Calu3 (cell line): ENCODE measurements around the gene RIMS4. TPM values are rescaled to one million over a fixed set of nuclear protein-coding genes. Genes with fewer than 3 reads are reported as not detected.

Experiments
- BruUV-seq: library from RNA; stranded (reverse); fragments of 400-500 nt; replicated peaks from 2 replicates; lab custom pipeline; 2021; lab: Mats Ljungman, UMichigan
- CTCF ChIA-PET: fragments of 300-600 bp; sonication (Branson Sonifier 250); formaldehyde crosslinking; loops from one replicate; lab custom pipeline; 2022; ENCODE audit warnings: antibody characterized with exemption; lab: Charles Lee
- DNase-seq: peaks from one replicate; pipeline ENCODE4 v3.0.0; 2022
- H3K27ac Mint-ChIP-seq: one replicate; pipeline ENCODE4 v1.8.0; 2022; ENCODE audit warnings: mixed read lengths; ENCODE audit not compliant: unreplicated experiment
- H3K27me3 Mint-ChIP-seq: one replicate; pipeline ENCODE4 v1.8.0; 2022; ENCODE audit warnings: mixed read lengths; ENCODE audit not compliant: unreplicated experiment
- H3K36me3 Mint-ChIP-seq: one replicate; pipeline ENCODE4 v1.8.0; 2022; ENCODE audit warnings: mild to moderate bottlenecking, moderate library complexity, mixed read lengths; ENCODE audit not compliant: insufficient read depth, unreplicated experiment
- H3K4me1 Mint-ChIP-seq: one replicate; pipeline ENCODE4 v1.8.0; 2022; ENCODE audit warnings: mild to moderate bottlenecking, low read depth, mixed read lengths; ENCODE audit not compliant: unreplicated experiment
- H3K4me3 Mint-ChIP-seq: one replicate; pipeline ENCODE4 v1.8.0; 2022; ENCODE audit warnings: mild to moderate bottlenecking, low read depth, moderate library complexity, mixed read lengths; ENCODE audit not compliant: unreplicated experiment
- H3K9me3 Mint-ChIP-seq: one replicate; pipeline ENCODE4 v1.8.0; 2022; ENCODE audit warnings: low read depth, mixed read lengths; ENCODE audit not compliant: unreplicated experiment
- intact Hi-C: fragments of 100-400 bp; cut with micrococcal nuclease; formaldehyde crosslinking; loops from one replicate; pipeline ENCODE4 v1.10.0; 2022; ENCODE audit not compliant: unreplicated experiment
- total RNA-seq: library from RNA; stranded (reverse); gene quantifications from 2 replicates; pipeline ENCODE4 v1.2.3, GENCODE V29; 2022
- TF ChIP-seq, protein P1 (sequence below): fragments of 200-600 bp; IDR thresholded peaks from one replicate; pipeline ENCODE4 v1.8.0; 2022; ENCODE audit warnings: antibody characterized with exemption; ENCODE audit not compliant: unreplicated experiment

The RIMS4 gene
- total RNA-seq, 1 experiment from 2014 or later = 0.40 TPM

DNA sequence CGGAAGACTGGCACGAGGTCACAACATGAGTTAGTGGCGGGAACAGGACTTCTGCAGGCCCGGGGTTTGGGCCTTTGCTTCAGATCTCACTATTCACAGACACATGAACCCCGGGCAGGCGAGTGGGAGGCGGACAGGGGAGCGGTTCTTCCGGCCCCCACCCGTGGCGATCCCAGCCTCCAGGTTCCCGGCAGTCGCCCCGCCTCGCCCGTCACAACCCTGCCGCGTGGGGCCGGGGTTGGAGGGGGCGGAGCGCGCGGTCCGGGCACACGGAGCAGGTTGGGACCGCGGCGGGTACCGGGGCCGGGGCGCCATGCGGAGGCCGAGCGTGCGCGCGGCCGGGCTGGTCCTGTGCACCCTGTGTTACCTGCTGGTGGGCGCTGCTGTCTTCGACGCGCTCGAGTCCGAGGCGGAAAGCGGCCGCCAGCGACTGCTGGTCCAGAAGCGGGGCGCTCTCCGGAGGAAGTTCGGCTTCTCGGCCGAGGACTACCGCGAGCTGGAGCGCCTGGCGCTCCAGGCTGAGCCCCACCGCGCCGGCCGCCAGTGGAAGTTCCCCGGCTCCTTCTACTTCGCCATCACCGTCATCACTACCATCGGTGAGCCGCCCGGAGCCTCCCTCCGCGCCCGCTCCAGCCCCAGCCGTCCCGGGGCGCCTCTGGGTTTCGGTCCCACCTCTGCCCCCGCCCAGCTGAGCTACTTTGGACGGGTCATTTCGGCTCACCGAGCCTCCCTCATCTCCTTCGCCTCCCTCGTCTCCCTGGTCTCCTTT lies 64.6 kb downstream of the RIMS4 start, which contains the start of gene KCNK15:
Gene KCNK15, plus strand, starts transcription at position 268 of the 769 bp plus-strand sequence. Its CDS starts 46 bp downstream, at position 314.
- no TSS peak for BruUV-seq
- Mint-ChIP-seq H3K27me3 (peaks cover 49% of the 10 kb centered on the region), H3K4me1 (peaks cover 27% of the 10 kb centered on the region), H3K36me3 (peaks cover 15% of the 10 kb centered on the region), H3K4me3 (peak within 1 kb of the TSS; percentile 47), H3K9me3 (no peaks in the 10 kb centered on the region), H3K27ac (peak within 1 kb of the TSS; percentile 97)
- TF ChIP-seq, protein P1, sequence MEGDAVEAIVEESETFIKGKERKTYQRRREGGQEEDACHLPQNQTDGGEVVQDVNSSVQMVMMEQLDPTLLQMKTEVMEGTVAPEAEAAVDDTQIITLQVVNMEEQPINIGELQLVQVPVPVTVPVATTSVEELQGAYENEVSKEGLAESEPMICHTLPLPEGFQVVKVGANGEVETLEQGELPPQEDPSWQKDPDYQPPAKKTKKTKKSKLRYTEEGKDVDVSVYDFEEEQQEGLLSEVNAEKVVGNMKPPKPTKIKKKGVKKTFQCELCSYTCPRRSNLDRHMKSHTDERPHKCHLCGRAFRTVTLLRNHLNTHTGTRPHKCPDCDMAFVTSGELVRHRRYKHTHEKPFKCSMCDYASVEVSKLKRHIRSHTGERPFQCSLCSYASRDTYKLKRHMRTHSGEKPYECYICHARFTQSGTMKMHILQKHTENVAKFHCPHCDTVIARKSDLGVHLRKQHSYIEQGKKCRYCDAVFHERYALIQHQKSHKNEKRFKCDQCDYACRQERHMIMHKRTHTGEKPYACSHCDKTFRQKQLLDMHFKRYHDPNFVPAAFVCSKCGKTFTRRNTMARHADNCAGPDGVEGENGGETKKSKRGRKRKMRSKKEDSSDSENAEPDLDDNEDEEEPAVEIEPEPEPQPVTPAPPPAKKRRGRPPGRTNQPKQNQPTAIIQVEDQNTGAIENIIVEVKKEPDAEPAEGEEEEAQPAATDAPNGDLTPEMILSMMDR = no peak
- CTCF ChIA-PET = no interaction called here
- peak; percentile 38 for DNase-seq
- intact Hi-C loops = loop anchor here (5.0 kb wide), 1 partner anchor 142 kb away; the partner anchor contains the start of gene YWHAB

- peaks cover 49% of the 10 kb centered on the region for H3K27me3 Mint-ChIP-seq
- BruUV-seq = no TSS peak
- CTCF ChIA-PET = interaction anchor here (0.6 to 0.7 kb wide), 2 partner anchors 14 to 90 kb away, joined by 5 to 17 read pairs; no protein-coding TSS in a partner anchor
Measured at GRCh38 chr20:44745122-44745597, 65.2 kb downstream of the RIMS4 start.

GRCh38 chr20:44743916-44744655 lies 66.3 kb downstream of the RIMS4 start:
- peaks cover 27% of the 10 kb centered on the region for H3K4me1 Mint-ChIP-seq
- peaks cover 49% of the 10 kb centered on the region for H3K27me3 Mint-ChIP-seq
- no peak overlapping the region for H3K4me3 Mint-ChIP-seq
- CTCF ChIA-PET = interaction anchor here (0.5 to 0.7 kb wide), 2 partner anchors 29 to 375 kb away, joined by 3 read pairs; partner anchors contain the start of gene CCN5
- no peak for DNase-seq
- no peak overlapping the region for H3K27ac Mint-ChIP-seq
- H3K9me3 Mint-ChIP-seq = no peaks in the 10 kb centered on the region
- peaks cover 15% of the 10 kb centered on the region for H3K36me3 Mint-ChIP-seq
- intact Hi-C loops = no loop called here
- no TSS peak for BruUV-seq
- TF ChIP-seq, protein P1 = no peak

More at GRCh38 chr20:44745122-44745597, 65.2 kb downstream of the RIMS4 start:
- Mint-ChIP-seq H3K4me1 (peaks cover 27% of the 10 kb centered on the region), H3K27ac (peak overlapping the region; percentile 52), H3K9me3 (no peaks in the 10 kb centered on the region), H3K36me3 (peaks cover 15% of the 10 kb centered on the region), H3K4me3 (peak overlapping the region; percentile 47)
- no peak for DNase-seq
- intact Hi-C loops = loop anchor here (5.0 kb wide), 1 partner anchor 142 kb away; the partner anchor contains the start of gene YWHAB
- TF ChIP-seq, protein P1 = no peak

DNA sequence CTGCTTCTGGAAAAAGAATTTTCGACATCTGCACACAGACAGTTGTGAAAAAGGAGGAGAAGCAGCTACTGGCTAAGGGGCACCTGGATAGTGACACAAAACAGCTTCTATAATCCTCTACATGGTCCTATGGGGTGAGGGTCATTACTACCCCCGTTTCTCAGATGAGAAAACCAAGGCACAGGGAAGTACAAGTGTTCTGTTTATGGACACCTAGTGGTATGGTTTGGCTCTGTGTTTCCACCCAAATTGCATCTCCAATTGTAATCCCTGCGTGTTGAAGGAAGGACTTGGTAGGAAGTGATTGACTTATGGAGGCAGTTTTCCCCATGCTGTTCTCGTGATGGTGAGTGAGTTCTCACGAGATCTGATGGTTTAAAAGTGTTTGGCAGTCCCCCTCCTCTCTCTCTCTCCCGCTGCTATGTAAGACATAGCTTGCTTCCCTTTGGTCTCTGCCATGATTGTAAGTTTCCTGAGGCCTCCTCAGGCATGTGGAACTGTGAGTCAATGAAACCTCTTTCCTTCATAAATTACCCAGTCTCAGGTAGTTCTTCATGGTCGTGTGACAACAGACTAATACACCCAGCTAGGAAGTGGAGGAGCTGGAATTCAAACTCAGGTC lies 67.2 kb downstream of the RIMS4 start:
- Mint-ChIP-seq H3K4me3 (no peak overlapping the region), H3K9me3 (no peaks in the 10 kb centered on the region), H3K27ac (no peak overlapping the region), H3K4me1 (peaks cover 27% of the 10 kb centered on the region), H3K36me3 (peaks cover 22% of the 10 kb centered on the region), H3K27me3 (peaks cover 49% of the 10 kb centered on the region)
- TF ChIP-seq, protein P1 = no peak
- intact Hi-C loops = no loop called here
- no TSS peak for BruUV-seq
- CTCF ChIA-PET = interaction anchor here (0.5 kb wide), 1 partner anchor 376 kb away, joined by 3 read pairs; no protein-coding TSS in a partner anchor
- no peak for DNase-seq
